Pancreas (tissue), 10 donors: ENCODE measurements around the gene SNX9. TPM values are rescaled to one million over a fixed set of nuclear protein-coding genes. Genes with fewer than 3 reads are reported as not detected.

Experiments used
- ATAC-seq, 4 donors: fragments of 200-7000 bp; cut with Tn5 transposase; one replicate each; pipeline versions ENCODE4 v1.8.0 to v1.9.1; 2020; ENCODE audit warnings: mild to moderate bottlenecking in 4 of 4, moderate library complexity in 4 of 4
- DNase-seq, 6 donors: peaks; one replicate each; pipeline ENCODE4 v3.0.0-alpha.2; 2020
- FAIRE-seq: peaks from 2 replicates; lab custom pipeline; 2012; peaks lifted over from hg19 to GRCh38; lab: Jason Lieb, UNC
- H3K27ac ChIP-seq, 4 donors: fragments of 200-600 bp; sonication (generic); 1 replicate in 3 of 4; 2 replicates in 1 of 4; pipeline versions ENCODE4 v1.5.0 to v1.8.0; 2020
- H3K27me3 ChIP-seq, 4 donors: fragments of 200-600 bp; one replicate each; pipeline ENCODE4 v1.8.0; 2021
- H3K36me3 ChIP-seq, 3 donors: fragments of 200-600 bp; sonication (generic) in 1 of 3; one replicate each; pipeline versions ENCODE4 v1.5.0 to v1.8.0; 2020 to 2021
- H3K4me1 ChIP-seq, 3 donors: fragments of 200-600 bp; one replicate each; pipeline ENCODE4 v1.8.0; 2021
- H3K4me3 ChIP-seq, 4 donors: fragments of 200-600 bp; sonication (generic) in 2 of 4; one replicate each; pipeline versions ENCODE4 v1.5.0 to v1.8.0; 2020 to 2021
- H3K9me3 ChIP-seq, 4 donors: fragments of 200-600 bp; one replicate each; pipeline ENCODE4 v1.8.0; 2021
- CTCF ChIP-seq, 4 donors: fragments of 200-600 bp; sonication (generic) in 3 of 4; IDR thresholded peaks; one replicate each; pipeline versions ENCODE4 v1.5.0 to v1.8.0; 2021; ENCODE audit warnings: antibody characterized with exemption in 4 of 4
- WGBS, 2 donors: extraction: QIAGEN DNeasy Blood & Tissue Kit; methylation state at CpG; one replicate each; pipeline ENCODE4 v1.1.7; 2013; 5-methylcytosine and 5-hydroxymethylcytosine counted together
- intact Hi-C, 3 donors: fragments of 100-400 bp; cut with DNase I; formaldehyde crosslinking; loops; one replicate each; pipeline versions ENCODE4 v1.11.1 to v1.14.2; 2022
- polyA plus RNA-seq, 2 donors: library from polyadenylated mRNA; stranded (reverse); fragments of 200-250 nt; gene quantifications; one replicate each; pipeline ENCODE4 v1.2.3, GENCODE V29; 2013
- total RNA-seq, 6 donors: library from RNA; stranded (reverse); fragmentation: NEBNext Ultra II Directional in 4 of 6; extraction: Animal tissue kit (Norgen Biotek cat#: 25700) in 4 of 6; gene quantifications; one replicate each; pipeline versions ENCODE4 v1.2.1 to v1.2.4, GENCODE V29; 2021 to 2023
- donor health status: healthy with polysubstance abuse.
- donor health status: DM: no; HTN: no; CAD: no; lungs with moderate emphysema.
- donor health status: DM: no; HTN: no; CAD: no.
- donor health status: control.
- donor health status: control.
- donor health status: Bipolar disorder and iron deficiency.
- donor health status: DM: yes; HTN: yes; CAD: no.
- donor health status: DM: no; HTN: no; CAD: no.
- donor health status: DM: no; HTN: no; CAD: no.
- donor health status: DM: yes; HTN: yes; CAD: no.

Gene SNX9
- total RNA-seq (10 to 100 TPM; 14.6 to 27.4 (median 16.3) TPM), polyA plus RNA-seq (10 to 100 TPM; 14.2 to 16.3 TPM)

DNA sequence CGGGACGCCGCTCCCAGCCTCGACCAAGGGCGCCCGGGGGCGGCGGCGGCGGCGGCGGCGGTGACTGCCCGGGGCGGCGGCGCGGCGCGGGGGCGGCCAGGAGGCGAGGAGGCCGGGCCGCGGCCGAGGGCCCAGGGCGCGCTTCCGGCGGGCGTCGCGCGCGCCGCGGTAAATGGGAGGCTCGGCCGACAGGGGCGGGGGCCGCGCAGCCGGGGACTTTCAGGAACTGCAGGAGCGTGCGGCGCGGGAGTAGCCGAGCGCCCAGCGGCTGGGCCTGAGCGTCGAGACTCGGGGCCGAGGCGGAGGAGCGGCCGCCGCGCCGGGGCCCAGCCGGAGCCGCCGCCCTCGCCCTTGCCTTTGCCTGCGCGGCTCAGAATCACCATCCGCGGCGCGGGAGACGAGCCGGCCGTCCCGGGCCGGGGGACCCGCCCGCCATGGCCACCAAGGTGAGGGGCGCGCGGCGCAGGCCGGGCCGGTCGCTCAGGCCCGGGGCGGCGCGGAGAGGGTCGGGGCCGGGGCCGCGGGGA, at the start of gene SNX9:
Gene SNX9, plus strand, starts transcription at position 246 of the 527 bp plus-strand sequence. Its CDS starts 189 bp downstream, at position 435.
- ATAC-seq, result peak; percentile 76 to 89 (median 84)
- Histone ChIP-seq H3K27ac (peak within 1 kb of the TSS; percentile 91 to 98 (median 95)), H3K9me3 (no peaks in the 10 kb centered on the region), H3K4me1 (peaks cover 0 to 16% (median 0%) of the 10 kb centered on the region in 3 donors), H3K27me3 (no peaks in the 10 kb centered on the region), H3K36me3 (no peaks in the 10 kb centered on the region), H3K4me3 (peak within 1 kb of the TSS; percentile 83 to 94 (median 90))
- TF ChIP-seq CTCF (IDR thresholded peaks at IDR 0.05), result no peak
- 0 to 1% methylated on average over 47 to 92 of the region's 92 CpGs for WGBS, 2 donors
- no peak for FAIRE-seq
- DNase-seq, result peak; percentile 74 to 91 (median 80)
- intact Hi-C loops, result no loop called here

DNA sequence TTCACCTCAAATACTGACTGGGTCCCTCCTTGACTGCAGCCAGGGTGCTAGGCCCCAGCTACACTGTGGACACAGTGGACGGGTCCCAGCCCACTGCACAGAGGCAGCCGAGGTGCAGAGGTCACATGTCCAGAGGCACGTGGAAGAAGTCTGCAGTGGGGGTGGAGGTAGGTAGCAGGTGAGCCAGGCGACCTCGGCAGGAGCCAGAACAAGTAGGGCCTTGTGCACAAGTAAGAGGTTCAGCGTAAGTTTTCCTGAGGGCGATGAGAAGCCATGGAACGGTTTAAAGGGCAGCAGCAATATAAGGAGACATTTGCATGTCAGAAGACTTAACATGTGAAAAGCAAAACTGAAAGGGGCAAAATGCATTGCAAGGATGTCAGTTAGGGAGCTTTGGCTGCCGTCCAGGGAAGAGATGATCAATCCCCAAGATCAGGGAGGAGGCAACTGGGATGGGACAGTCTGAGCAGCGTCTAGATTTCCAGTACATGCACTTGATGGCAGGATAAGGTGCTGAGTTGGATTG, 49.7 kb upstream of the SNX9 start:
- ATAC-seq (no peak), DNase-seq (no peak), FAIRE-seq (no peak)
- Histone ChIP-seq H3K4me1 (no peaks in the 10 kb centered on the region), H3K4me3 (no peak overlapping the region), H3K27ac (no peak overlapping the region), H3K27me3 (no peaks in the 10 kb centered on the region), H3K36me3 (no peaks in the 10 kb centered on the region), H3K9me3 (no peaks in the 10 kb centered on the region)
- TF ChIP-seq CTCF (IDR thresholded peaks at IDR 0.05), result no peak
- intact Hi-C loops, result loop anchor here in 1 of 3 donors (5.0 kb wide), 1 partner anchor 39 kb away; no protein-coding TSS in a partner anchor
- WGBS, 2 donors, result 56 to 61% methylated on average over 10 of the region's 10 CpGs

DNA sequence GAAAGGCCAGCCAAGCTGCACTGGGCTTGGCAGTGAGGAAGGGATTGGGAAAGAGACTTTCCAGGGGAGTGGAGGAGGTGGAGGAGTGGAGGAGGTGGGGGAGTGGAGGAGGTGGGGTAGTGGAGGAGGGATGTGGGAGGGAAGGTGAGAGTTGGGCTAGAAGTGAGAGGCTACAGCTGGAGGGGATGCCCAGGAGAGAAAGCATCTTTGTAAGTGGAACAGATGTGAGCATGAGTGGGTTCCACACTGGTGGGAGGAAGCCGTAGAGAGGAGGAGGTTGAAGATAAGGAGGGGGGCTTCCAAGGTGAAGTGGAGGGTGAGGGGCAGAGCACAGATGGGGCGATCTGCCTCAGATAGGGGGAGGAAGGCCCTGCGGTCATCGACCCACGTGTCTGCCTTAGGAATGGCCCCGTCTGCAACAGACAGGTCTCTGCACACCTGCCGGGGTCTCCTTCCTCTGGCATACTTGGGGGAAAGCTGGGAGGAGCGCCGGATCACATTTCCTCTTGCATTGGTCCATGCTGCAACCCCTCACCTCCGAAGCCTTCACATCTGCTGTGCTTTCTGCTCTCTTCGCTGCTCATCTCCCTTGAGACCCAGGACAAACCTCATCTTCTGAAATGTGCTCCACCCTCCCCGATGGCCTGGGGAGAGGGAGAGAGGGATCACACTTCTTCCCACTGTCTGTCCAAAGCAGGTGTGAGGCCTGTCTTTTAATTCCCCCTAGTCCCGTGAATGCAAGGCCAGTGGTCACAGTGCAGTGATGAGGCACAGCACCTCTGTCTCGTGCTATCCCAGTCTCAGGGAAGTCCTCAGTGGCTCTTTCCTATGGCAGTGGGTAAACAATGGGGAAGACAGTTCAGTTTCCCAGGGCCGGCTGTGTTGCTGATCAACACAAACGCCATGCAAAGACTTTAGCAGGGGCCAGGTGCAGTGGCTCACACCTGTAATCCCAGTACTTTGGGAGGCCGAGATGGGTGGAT, 48.6 kb upstream of the SNX9 start:
- intact Hi-C loops, result loop anchor here in 1 of 3 donors (5.0 kb wide), 1 partner anchor 38 kb away; no protein-coding TSS in a partner anchor
- TF ChIP-seq CTCF (IDR thresholded peaks at IDR 0.05), result no peak
- H3K36me3 ChIP-seq, result no peaks in the 10 kb centered on the region
- H3K9me3 ChIP-seq, result no peaks in the 10 kb centered on the region
- no peaks in the 10 kb centered on the region for H3K4me1 ChIP-seq
- ATAC-seq (peak in 3 of 4 donors; percentile 33 to 66 (median 65)), FAIRE-seq (no peak), DNase-seq (no peak)
- H3K27ac ChIP-seq, result no peak overlapping the region
- no peaks in the 10 kb centered on the region for H3K27me3 ChIP-seq
- H3K4me3 ChIP-seq, result no peak overlapping the region
- WGBS, 2 donors, result 80 to 81% methylated on average over 17 of the region's 17 CpGs

GRCh38 chr6:157775376-157775775, 47.7 kb upstream of the SNX9 start:
- no peak for TF ChIP-seq CTCF (IDR thresholded peaks at IDR 0.05)
- FAIRE-seq, result no peak

More at GRCh38 chr6:157775376-157775775, 47.7 kb upstream of the SNX9 start:
- DNase-seq, result no peak
- no peak for ATAC-seq
- 92 to 95% methylated on average over 3 of the region's 3 CpGs for WGBS, 2 donors
- Histone ChIP-seq H3K36me3 (no peaks in the 10 kb centered on the region), H3K4me3 (no peak overlapping the region), H3K9me3 (no peaks in the 10 kb centered on the region), H3K27ac (no peak overlapping the region), H3K27me3 (no peaks in the 10 kb centered on the region), H3K4me1 (no peaks in the 10 kb centered on the region)
- intact Hi-C loops, result no loop called here
